Choroid plexus epithelial cell (primary cell): ENCODE data around the gene HDAC9.

Experiments used
- DNase-seq: peaks from one replicate; pipeline ENCODE4 v3.0.0-alpha.2; 2010; ENCODE audit warnings: low read depth
- H3K4me3 ChIP-seq: 2 replicates; pipeline ENCODE4 v1.5.1; 2011; ENCODE audit warnings: low read depth, mild to moderate bottlenecking, control low read depth, low read length, moderate library complexity
- TF ChIP-seq, protein P1 (sequence below): conservative IDR thresholded peaks from 2 replicates; pipeline ENCODE4 v1.5.1; 2011; ENCODE audit warnings: low read depth, mild to moderate bottlenecking, control low read depth, inconsistent platforms, low read length, moderate library complexity

The HDAC9 gene

GRCh38 chr7:18530224-18531179 lies 35.0 kb downstream of the HDAC9 start:
- H3K4me3 ChIP-seq = no peak overlapping the region
- no peak for DNase-seq
- TF ChIP-seq, protein P1, sequence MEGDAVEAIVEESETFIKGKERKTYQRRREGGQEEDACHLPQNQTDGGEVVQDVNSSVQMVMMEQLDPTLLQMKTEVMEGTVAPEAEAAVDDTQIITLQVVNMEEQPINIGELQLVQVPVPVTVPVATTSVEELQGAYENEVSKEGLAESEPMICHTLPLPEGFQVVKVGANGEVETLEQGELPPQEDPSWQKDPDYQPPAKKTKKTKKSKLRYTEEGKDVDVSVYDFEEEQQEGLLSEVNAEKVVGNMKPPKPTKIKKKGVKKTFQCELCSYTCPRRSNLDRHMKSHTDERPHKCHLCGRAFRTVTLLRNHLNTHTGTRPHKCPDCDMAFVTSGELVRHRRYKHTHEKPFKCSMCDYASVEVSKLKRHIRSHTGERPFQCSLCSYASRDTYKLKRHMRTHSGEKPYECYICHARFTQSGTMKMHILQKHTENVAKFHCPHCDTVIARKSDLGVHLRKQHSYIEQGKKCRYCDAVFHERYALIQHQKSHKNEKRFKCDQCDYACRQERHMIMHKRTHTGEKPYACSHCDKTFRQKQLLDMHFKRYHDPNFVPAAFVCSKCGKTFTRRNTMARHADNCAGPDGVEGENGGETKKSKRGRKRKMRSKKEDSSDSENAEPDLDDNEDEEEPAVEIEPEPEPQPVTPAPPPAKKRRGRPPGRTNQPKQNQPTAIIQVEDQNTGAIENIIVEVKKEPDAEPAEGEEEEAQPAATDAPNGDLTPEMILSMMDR = no peak

DNA sequence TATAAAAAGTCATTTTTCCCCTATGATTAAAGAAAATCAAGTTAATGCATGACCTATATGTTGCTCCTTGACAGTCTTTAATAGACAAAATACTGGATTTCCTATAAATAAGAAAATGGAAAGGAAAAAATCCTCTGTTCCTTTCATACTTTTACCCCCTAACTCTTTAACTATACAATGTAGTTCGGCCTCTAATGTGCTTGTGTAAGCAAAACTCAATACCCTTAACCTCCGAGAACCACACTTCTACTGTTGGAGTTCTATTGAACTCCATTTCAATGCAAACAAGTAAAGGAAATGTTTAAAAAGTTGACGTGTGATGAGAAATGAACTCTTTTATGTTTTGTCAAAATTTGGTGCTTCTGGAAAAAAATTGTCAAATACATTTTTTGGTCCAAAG lies 36.0 kb downstream of the HDAC9 start:
- H3K4me3 ChIP-seq = no peak overlapping the region
- no peak for DNase-seq
- TF ChIP-seq, protein P1 = no peak

GRCh38 chr7:18532813-18533212 lies 37.3 kb downstream of the HDAC9 start:
- TF ChIP-seq, protein P1 = no peak
- H3K4me3 ChIP-seq = no peak overlapping the region
- DNase-seq = no peak

DNA sequence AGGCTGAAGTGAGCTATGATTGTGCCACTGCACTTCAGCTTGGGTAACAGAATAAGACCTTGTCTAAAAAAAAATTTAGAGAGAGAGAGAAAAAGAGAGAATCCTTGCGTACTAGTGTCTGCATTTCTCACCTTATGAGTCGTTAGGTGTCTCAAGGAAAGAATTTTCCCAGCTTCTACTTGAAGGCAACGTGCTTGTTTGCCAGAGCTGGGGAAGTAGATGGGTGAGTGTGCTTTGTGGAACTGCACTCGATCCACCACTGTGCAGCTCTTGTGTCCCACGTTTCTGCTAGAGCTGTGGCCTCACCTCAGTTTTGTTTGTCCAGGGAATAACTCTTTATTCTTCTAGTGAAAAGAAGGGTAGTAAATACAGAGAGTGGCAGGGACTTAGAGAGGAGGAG lies 38.9 kb downstream of the HDAC9 start:
- no peak for DNase-seq
- no peak overlapping the region for H3K4me3 ChIP-seq
- TF ChIP-seq, protein P1 = no peak

- no peak overlapping the region for H3K4me3 ChIP-seq
- TF ChIP-seq, protein P1 = no peak
- no peak for DNase-seq
Measured at GRCh38 chr7:18535810-18536415, 40.4 kb downstream of the HDAC9 start.

GRCh38 chr7:18536486-18536885 lies 40.9 kb downstream of the HDAC9 start:
- TF ChIP-seq, protein P1 = no peak
- H3K4me3 ChIP-seq = no peak overlapping the region
- DNase-seq = no peak
